PFSK-1 (cell line): Measurements from ENCODE around the gene LRBA.

ENCODE experiments used
- FOXP2 ChIP-seq: optimal IDR thresholded peaks from 2 replicates; pipeline ENCODE3; 2011; ENCODE audit warnings: borderline replicate concordance, control low read depth, inconsistent platforms; ENCODE audit not compliant: insufficient read depth; ENCODE audit errors: extremely low read length, extremely low read depth
- POLR2AphosphoS5 ChIP-seq: IDR thresholded peaks from 2 replicates; pipeline ENCODE4 v1.6.1; 2012; ENCODE audit warnings: low read depth, mild to moderate bottlenecking, control low read depth, low read length, moderate library complexity
- REST ChIP-seq, 2 experiments: IDR thresholded peaks; 2 replicates each; pipeline versions ENCODE4 v1.6.1 to v1.8.0; 2011 to 2012; ENCODE audit warnings: low read depth in 2 of 2, low read length in 2 of 2, control low read depth in 1 of 2, inconsistent platforms in 1 of 2, mild to moderate bottlenecking in 1 of 2, moderate library complexity in 1 of 2; ENCODE audit not compliant: insufficient read depth in 1 of 2
- SIN3A ChIP-seq: IDR thresholded peaks from 2 replicates; pipeline ENCODE4 v1.6.1; 2012; ENCODE audit warnings: mild to moderate bottlenecking, low read length, moderate library complexity, borderline replicate concordance; ENCODE audit not compliant: insufficient read depth
- TAF1 ChIP-seq: IDR thresholded peaks from 2 replicates; pipeline ENCODE4 v1.6.1; 2012; ENCODE audit warnings: low read length, control low read depth, borderline replicate concordance; ENCODE audit not compliant: insufficient read depth

- TF ChIP-seq TAF1, result no peak
- TF ChIP-seq POLR2AphosphoS5, result no peak
- no peak for TF ChIP-seq REST (IDR thresholded peaks at IDR 0.05; ENCODE audit: insufficient read depth in 1 of 2, low read depth in 2 of 2, low read length in 2 of 2)
- no peak for TF ChIP-seq SIN3A
- TF ChIP-seq FOXP2, result no peak
Observed at GRCh38 chr4:150451883-150452282, 563.2 kb downstream of the LRBA start.
